Vagina (tissue), 2 donors: ENCODE data around the gene C1QTNF5. TPM values are rescaled to one million over a fixed set of nuclear protein-coding genes. Genes with fewer than 3 reads are reported as not detected.

Experiments
- DNase-seq, 2 donors: peaks; one replicate each; pipeline ENCODE4 v3.0.0-alpha.2; 2017; ENCODE audit errors: extremely low spot score in 2 of 2
- H3K27ac ChIP-seq: fragments of 200-600 bp; sonication (generic); one replicate; pipeline ENCODE4 v1.5.1; 2019
- H3K27me3 ChIP-seq: fragments of 200-600 bp; sonication (generic); one replicate; pipeline ENCODE4 v1.5.1; 2019
- H3K36me3 ChIP-seq, 2 donors: fragments of 200-600 bp; sonication (generic); one replicate each; pipeline ENCODE4 v1.5.1; 2017 to 2019
- H3K4me1 ChIP-seq: fragments of 200-600 bp; sonication (generic); one replicate; pipeline ENCODE4 v1.5.1; 2019
- H3K4me3 ChIP-seq, 2 donors: fragments of 200-600 bp; sonication (generic); 1 replicate in 1 of 2; 2 replicates in 1 of 2; pipeline ENCODE4 v1.5.1; 2016 to 2019
- H3K9me3 ChIP-seq: fragments of 200-600 bp; sonication (generic); one replicate; pipeline ENCODE4 v1.5.1; 2019
- POLR2A ChIP-seq, 2 donors: fragments of 450-650 bp; IDR thresholded peaks; one replicate each; pipeline ENCODE4 v1.6.1; 2017; ENCODE audit warnings: antibody characterized with exemption in 2 of 2, mild to moderate bottlenecking in 2 of 2, moderate library complexity in 2 of 2
- POLR2AphosphoS5 ChIP-seq, 2 donors: sonication (generic); formaldehyde crosslinking; IDR thresholded peaks; one replicate each; pipeline ENCODE4 v1.9.0; 2017; ENCODE audit warnings: antibody characterized with exemption in 2 of 2, mild to moderate bottlenecking in 2 of 2, low read depth in 1 of 2; ENCODE audit not compliant: insufficient read depth in 1 of 2
- intact Hi-C: fragments of 100-400 bp; cut with DNase I; formaldehyde crosslinking; loops from one replicate; pipeline ENCODE4 v1.15.1; 2023
- total RNA-seq: library from RNA; depleted of rRNA; stranded (reverse); fragments of >200 nt; gene quantifications from one replicate; pipeline ENCODE4 v1.2.3, GENCODE V29; 2016
- TF ChIP-seq, protein P1 (sequence below), 3 experiments: fragments of 450-650 bp in 2 of 3; fragments of 200-600 bp in 1 of 3; sonication (generic) in 1 of 3; IDR thresholded peaks; one replicate each; pipeline ENCODE4 v1.5.1; 2017 to 2019; ENCODE audit warnings: antibody characterized with exemption in 3 of 3, mild to moderate bottlenecking in 2 of 3, moderate library complexity in 2 of 3

Gene C1QTNF5
- total RNA-seq, 1 donor from 2014 or later: 32.2 TPM

DNA sequence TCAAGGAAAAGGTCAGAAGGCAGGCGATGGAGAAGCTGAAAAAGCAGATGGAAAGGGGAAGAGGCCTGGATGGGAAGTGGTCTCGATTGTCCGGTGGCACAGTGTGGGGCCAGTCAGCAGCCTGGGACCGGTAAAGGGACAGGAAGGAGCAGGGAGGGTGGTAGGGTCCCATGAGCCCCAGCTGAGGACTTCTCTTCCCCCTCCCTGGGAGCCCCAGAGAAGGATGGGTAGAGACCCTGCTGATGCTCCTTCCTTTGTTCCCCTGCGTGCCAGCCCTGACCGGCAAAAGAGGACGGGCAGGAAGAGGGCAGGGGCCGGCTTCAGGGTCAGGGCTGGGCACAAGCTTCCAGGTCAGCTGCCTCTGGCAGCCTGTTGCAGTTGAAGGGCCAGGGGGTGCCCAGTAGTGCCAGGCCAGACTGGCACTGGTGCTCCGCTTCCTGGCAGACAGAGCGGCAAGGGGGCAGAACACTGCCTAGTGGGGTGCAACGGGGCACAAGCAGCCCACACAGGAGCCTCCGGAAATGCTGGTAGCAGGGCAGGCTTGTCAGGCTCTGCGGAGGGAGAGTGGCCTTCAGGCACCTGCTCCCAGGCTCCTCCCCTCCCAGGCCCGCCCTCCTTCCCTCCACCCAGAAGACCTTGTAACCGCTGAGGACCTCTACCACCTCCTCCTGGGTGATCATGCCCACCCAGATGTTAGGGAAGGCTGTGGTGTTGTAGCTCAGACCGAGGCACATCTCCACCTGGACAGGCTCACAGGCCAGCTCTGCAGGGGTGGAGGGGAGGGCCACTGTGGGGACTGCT is 739 bp upstream of the C1QTNF5 start:
- H3K27me3 ChIP-seq: no peaks in the 10 kb centered on the region
- intact Hi-C loops: no loop called here

DNA sequence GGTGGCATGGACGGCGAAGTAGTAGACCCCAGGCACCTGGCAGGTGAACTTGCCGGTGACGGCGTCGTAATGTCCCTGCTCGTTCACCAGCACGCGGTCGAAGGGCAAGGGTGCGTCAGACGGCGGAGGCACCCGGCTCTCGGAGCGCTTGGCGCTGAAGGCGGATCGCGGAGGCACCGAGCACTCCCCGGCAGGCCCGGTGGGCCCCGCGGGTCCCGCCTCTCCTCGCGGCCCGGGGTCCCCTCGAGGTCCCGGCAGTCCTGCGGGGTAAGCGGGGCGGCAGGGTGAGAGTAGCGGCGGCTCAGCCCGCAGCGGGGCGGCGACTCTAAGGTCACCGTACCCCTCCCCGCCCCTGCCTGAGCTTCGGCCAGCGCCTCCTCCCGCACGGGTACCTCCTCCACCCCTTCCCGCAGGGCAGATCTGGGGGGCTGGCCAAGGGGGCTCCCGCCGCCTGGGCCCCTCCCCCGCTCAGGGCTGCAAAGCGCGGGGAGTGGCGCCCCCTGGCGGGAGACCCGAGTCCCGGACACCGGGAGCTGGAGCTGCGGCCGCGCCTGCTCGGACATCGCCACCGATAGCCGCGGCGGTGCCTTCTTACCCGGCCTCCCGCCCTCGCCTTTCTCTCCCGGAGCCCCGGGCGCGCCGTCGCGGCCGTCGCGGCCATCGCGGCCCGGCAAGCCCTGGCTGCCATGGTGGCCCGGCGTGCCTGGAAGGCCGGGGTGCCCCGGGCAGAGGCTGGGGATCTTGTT is 921 bp downstream of the C1QTNF5 start:
- Histone ChIP-seq H3K4me1 (peaks cover 57% of the 10 kb centered on the region), H3K36me3 (no peaks in the 10 kb centered on the region), H3K27ac (peak overlapping the region; percentile 96), H3K27me3 (no peaks in the 10 kb centered on the region), H3K4me3 (peak overlapping the region; percentile 57 to 85), H3K9me3 (no peaks in the 10 kb centered on the region)
- TF ChIP-seq, protein P1, sequence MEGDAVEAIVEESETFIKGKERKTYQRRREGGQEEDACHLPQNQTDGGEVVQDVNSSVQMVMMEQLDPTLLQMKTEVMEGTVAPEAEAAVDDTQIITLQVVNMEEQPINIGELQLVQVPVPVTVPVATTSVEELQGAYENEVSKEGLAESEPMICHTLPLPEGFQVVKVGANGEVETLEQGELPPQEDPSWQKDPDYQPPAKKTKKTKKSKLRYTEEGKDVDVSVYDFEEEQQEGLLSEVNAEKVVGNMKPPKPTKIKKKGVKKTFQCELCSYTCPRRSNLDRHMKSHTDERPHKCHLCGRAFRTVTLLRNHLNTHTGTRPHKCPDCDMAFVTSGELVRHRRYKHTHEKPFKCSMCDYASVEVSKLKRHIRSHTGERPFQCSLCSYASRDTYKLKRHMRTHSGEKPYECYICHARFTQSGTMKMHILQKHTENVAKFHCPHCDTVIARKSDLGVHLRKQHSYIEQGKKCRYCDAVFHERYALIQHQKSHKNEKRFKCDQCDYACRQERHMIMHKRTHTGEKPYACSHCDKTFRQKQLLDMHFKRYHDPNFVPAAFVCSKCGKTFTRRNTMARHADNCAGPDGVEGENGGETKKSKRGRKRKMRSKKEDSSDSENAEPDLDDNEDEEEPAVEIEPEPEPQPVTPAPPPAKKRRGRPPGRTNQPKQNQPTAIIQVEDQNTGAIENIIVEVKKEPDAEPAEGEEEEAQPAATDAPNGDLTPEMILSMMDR (IDR thresholded peaks at IDR 0.05): peak; percentile 71 to 89 (median 75)
- TF ChIP-seq POLR2AphosphoS5 (IDR thresholded peaks at IDR 0.05; ENCODE audit: insufficient read depth in 1 of 2, low read depth in 1 of 2): no peak
- no peak for TF ChIP-seq POLR2A (IDR thresholded peaks at IDR 0.05)
- DNase-seq: no peak
- intact Hi-C loops: loop anchor here (10.0 kb wide), 1 partner anchor 235 kb away; the partner anchor contains the start of genes C2CD2L and DPAGT1

More for the DNA sequence above, 739 bp upstream of the C1QTNF5 start:
- Histone ChIP-seq H3K9me3 (no peaks in the 10 kb centered on the region), H3K4me1 (peaks cover 46% of the 10 kb centered on the region), H3K36me3 (no peaks in the 10 kb centered on the region), H3K4me3 (peak overlapping the region; percentile 57 to 85), H3K27ac (peak overlapping the region; percentile 96)
- no peak for DNase-seq
- TF ChIP-seq POLR2A (IDR thresholded peaks at IDR 0.05) (no peak), POLR2AphosphoS5 (IDR thresholded peaks at IDR 0.05; ENCODE audit: insufficient read depth in 1 of 2, low read depth in 1 of 2) (no peak)
- TF ChIP-seq, protein P1 (IDR thresholded peaks at IDR 0.05): no peak

DNA sequence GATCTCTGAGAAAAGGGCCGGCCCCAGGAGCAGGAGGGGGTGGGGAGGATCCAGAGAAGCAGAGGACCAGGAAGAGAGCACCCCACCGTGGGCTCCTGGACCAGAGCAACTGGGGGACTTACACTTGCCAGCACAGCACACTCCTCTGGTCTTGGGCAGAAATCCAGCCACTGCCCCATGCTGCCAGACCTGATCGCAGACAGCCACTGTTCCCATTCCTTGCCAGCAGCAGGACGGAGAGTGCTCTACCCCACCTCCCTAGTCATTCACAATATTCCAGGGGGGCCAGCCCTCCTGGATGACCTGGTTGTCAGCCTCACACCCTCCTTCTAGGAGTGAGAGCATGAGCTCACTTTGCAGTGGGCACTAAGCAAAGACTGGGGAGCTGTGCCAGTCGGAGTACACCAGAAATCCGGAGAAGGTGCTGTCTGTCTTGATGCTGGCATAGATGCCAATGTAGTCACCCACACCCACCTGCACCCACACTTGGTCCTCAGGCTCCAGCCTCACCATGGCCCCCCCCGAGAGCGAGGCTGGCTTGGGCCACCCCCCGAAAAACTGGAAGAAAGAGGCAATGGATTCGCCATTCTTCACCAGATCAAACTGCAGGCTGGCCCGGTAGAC is 1.6 kb downstream of the C1QTNF5 start:
- TF ChIP-seq, protein P1 (IDR thresholded peaks at IDR 0.05): no peak
- TF ChIP-seq POLR2A (IDR thresholded peaks at IDR 0.05): no peak
- no peak for TF ChIP-seq POLR2AphosphoS5 (IDR thresholded peaks at IDR 0.05; ENCODE audit: insufficient read depth in 1 of 2, low read depth in 1 of 2)
- intact Hi-C loops: loop anchor here (10.0 kb wide), 1 partner anchor 234 kb away; the partner anchor contains the start of genes C2CD2L and DPAGT1
- H3K9me3 ChIP-seq: no peaks in the 10 kb centered on the region
- H3K36me3 ChIP-seq: no peaks in the 10 kb centered on the region
- no peaks in the 10 kb centered on the region for H3K27me3 ChIP-seq
- H3K27ac ChIP-seq: peak overlapping the region; percentile 96
- H3K4me1 ChIP-seq: peaks cover 58% of the 10 kb centered on the region
- peak overlapping the region; percentile 57 to 85 for H3K4me3 ChIP-seq
- no peak for DNase-seq

DNA sequence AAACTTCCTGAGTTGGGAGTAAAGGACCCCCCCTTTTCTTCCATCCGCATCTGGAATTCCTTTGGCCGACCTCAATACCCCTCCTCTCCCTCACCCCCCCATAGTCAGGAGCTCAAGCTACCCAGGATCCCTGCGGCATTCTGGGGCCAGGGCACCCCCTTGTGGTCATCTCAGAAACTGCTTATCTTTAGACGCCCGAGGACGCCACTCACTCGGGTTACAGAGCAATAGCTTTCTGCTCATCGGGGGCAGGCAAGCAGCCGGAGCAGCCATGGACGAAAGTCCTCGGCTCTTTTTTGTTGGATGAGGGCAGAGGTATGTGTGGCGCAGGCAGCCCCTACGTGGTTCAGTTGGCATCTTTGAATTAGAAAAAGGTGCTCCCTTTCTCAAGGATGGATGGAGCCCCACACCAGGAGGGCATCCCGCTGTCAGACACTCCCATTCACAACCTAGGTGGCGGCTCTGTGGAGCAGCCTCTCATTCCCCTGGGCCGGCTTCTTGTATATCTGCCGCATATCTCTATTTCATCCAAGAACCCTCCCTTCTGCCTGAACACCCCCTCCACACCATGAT is 2.3 kb downstream of the C1QTNF5 start:
- intact Hi-C loops: loop anchor here (10.0 kb wide), 1 partner anchor 234 kb away; the partner anchor contains the start of genes C2CD2L and DPAGT1
- no peaks in the 10 kb centered on the region for H3K27me3 ChIP-seq
- peak overlapping the region; percentile 20 to 57 for H3K4me3 ChIP-seq
- no peaks in the 10 kb centered on the region for H3K9me3 ChIP-seq
- peak overlapping the region; percentile 96 for H3K27ac ChIP-seq
- TF ChIP-seq POLR2AphosphoS5 (IDR thresholded peaks at IDR 0.05; ENCODE audit: insufficient read depth in 1 of 2, low read depth in 1 of 2) (peak; percentile 15 to 22), POLR2A (IDR thresholded peaks at IDR 0.05) (no peak)
- TF ChIP-seq, protein P1 (IDR thresholded peaks at IDR 0.05): peak; percentile 57 to 85 (median 64)
- peaks cover 58% of the 10 kb centered on the region for H3K4me1 ChIP-seq
- no peak for DNase-seq
- no peaks in the 10 kb centered on the region for H3K36me3 ChIP-seq
